Tibial artery (tissue), 4 donors: ENCODE results near the gene TLCD3A.
A peak's percentile ranks its signal among the peaks of the same experiment; 100 is the strongest.

Experiments
- DNase-seq, 2 donors: peaks; one replicate each; pipeline ENCODE4 v3.0.0-alpha.2; 2019
- H3K27ac ChIP-seq, 2 donors: fragments of 200-600 bp; sonication (generic) in 1 of 2; 1 replicate in 1 of 2; 2 replicates in 1 of 2; pipeline ENCODE4 v1.5.1; 2018 to 2019; ENCODE audit warnings: mild to moderate bottlenecking in 1 of 2
- H3K27me3 ChIP-seq, 2 donors: fragments of 200-600 bp; sonication (generic) in 1 of 2; one replicate each; pipeline versions ENCODE4 v1.5.1 to v1.6.0; 2016 to 2019
- H3K36me3 ChIP-seq, 3 donors: fragments of 200-600 bp; sonication (generic) in 2 of 3; one replicate each; pipeline ENCODE4 v1.5.1; 2016 to 2019; ENCODE audit warnings: mild to moderate bottlenecking in 2 of 3
- H3K4me1 ChIP-seq, 4 donors: fragments of 200-600 bp; sonication (generic) in 2 of 4; 1 replicate in 3 of 4; 2 replicates in 1 of 4; pipeline ENCODE4 v1.5.1; 2016 to 2019
- H3K4me3 ChIP-seq, 2 donors: fragments of 200-600 bp; sonication (generic) in 1 of 2; 1 replicate in 1 of 2; 2 replicates in 1 of 2; pipeline ENCODE4 v1.5.1; 2018 to 2019; ENCODE audit warnings: mild to moderate bottlenecking in 2 of 2
- H3K9me3 ChIP-seq, 3 donors: fragments of 200-600 bp; sonication (generic) in 1 of 3; one replicate each; pipeline ENCODE4 v1.5.1; 2016 to 2019
- intact Hi-C: fragments of 100-400 bp; cut with DNase I; formaldehyde crosslinking; loops from one replicate; pipeline ENCODE4 v1.15.0; 2023; ENCODE audit warnings: low total_unique reads
- TF ChIP-seq, protein P1 (sequence below), 2 experiments: fragments of 200-600 bp in 1 of 2; fragments of 450-650 bp in 1 of 2; IDR thresholded peaks; one replicate each; pipeline ENCODE4 v1.5.1; 2017 to 2019; ENCODE audit warnings: antibody characterized with exemption in 2 of 2, mild to moderate bottlenecking in 1 of 2, moderate library complexity in 1 of 2

The TLCD3A gene

GRCh38 chr17:728911-729310, 3.5 kb upstream of the TLCD3A start:
- Histone ChIP-seq H3K27ac (no peak overlapping the region), H3K36me3 (no peaks in the 10 kb centered on the region), H3K4me3 (no peak overlapping the region), H3K9me3 (no peaks in the 10 kb centered on the region), H3K27me3 (no peaks in the 10 kb centered on the region), H3K4me1 (peaks cover 0 to 16% (median 10%) of the 10 kb centered on the region in 4 donors)
- TF ChIP-seq, protein P1, sequence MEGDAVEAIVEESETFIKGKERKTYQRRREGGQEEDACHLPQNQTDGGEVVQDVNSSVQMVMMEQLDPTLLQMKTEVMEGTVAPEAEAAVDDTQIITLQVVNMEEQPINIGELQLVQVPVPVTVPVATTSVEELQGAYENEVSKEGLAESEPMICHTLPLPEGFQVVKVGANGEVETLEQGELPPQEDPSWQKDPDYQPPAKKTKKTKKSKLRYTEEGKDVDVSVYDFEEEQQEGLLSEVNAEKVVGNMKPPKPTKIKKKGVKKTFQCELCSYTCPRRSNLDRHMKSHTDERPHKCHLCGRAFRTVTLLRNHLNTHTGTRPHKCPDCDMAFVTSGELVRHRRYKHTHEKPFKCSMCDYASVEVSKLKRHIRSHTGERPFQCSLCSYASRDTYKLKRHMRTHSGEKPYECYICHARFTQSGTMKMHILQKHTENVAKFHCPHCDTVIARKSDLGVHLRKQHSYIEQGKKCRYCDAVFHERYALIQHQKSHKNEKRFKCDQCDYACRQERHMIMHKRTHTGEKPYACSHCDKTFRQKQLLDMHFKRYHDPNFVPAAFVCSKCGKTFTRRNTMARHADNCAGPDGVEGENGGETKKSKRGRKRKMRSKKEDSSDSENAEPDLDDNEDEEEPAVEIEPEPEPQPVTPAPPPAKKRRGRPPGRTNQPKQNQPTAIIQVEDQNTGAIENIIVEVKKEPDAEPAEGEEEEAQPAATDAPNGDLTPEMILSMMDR (IDR thresholded peaks at IDR 0.05): no peak
- no peak for DNase-seq
- intact Hi-C loops: no loop called here

DNA sequence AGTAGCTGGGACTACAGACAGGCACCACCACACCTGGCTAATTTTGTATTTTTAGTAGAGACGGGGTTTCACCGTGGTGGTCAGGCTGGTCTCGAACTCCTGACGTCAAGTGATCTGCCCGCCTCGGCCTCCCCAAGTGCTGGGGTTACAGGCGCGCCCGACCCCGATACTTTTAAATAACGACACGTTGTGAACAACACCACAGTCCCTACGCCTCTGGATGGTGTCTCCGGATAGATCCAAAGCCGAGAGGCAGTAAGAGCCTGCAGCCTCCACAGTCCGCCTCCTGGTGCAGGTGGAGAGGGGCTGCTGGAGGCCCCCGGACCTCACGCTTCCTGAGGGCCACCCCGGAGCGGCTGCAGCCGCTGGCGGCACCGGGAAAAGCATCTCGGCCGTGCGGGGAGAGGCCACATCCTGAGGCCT, 741 bp upstream of the TLCD3A start:
- peak overlapping the region; percentile 74 to 76 for H3K27ac ChIP-seq
- DNase-seq: no peak
- H3K9me3 ChIP-seq: no peaks in the 10 kb centered on the region
- TF ChIP-seq, protein P1 (IDR thresholded peaks at IDR 0.05): no peak
- no peaks in the 10 kb centered on the region for H3K27me3 ChIP-seq
- no peaks in the 10 kb centered on the region for H3K36me3 ChIP-seq
- peak overlapping the region; percentile 74 to 94 for H3K4me3 ChIP-seq
- intact Hi-C loops: no loop called here
- H3K4me1 ChIP-seq: peaks cover 0 to 16% (median 10%) of the 10 kb centered on the region in 4 donors

DNA sequence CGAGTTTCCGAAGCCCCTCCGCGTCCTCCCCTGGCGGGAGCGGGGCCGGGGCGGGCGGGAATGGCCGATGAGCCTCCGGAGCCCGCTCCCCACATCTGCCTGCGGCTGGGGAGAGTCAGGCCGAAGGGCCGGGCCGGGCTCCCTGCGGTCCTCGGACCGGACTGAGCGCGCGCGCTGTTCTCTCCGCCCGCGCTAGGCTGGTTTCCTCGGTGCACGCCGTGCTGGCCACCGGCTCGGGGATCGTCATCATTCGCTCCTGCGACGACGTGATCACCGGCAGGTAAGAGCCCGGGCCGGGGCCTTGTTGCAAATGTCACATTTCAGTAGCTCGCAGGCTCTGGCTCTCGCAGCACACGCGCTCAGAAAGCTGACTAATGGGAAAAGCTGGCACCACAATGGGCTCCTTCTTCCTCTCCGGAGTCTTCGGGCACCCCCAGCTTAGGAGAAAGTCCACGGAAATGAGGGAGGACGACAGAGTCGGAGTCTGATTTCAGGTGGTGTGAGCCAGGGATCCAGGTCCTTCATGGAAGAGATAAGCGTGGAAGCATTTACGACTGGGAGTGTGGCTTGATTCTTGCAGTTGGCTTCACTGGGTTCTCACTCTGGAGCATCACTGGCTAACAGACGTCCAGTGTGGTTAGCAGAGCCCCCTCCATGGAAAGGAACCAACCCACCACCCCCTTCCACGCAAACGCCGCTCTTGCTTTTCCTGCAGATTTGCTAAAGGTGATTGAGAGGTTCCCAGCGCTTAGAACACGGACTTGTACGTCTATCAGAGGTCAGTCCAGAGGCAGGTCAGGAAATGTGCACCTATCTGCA, 715 bp downstream of the TLCD3A start:
- H3K4me3 ChIP-seq: peak overlapping the region; percentile 74 to 94
- no peaks in the 10 kb centered on the region for H3K27me3 ChIP-seq
- H3K9me3 ChIP-seq: no peaks in the 10 kb centered on the region
- intact Hi-C loops: no loop called here
- H3K36me3 ChIP-seq: peaks cover 0 to 2% (median 0%) of the 10 kb centered on the region in 3 donors
- no peak for DNase-seq
- TF ChIP-seq, protein P1 (IDR thresholded peaks at IDR 0.05): no peak
- peak overlapping the region; percentile 76 to 84 for H3K27ac ChIP-seq
- peaks cover 0 to 16% (median 10%) of the 10 kb centered on the region in 4 donors for H3K4me1 ChIP-seq

- Histone ChIP-seq H3K27ac (peak overlapping the region in 1 of 2 donors; percentile 76), H3K4me3 (peak overlapping the region in 1 of 2 donors; percentile 74)
Observed at GRCh38 chr17:733743-734142, 1.3 kb downstream of the TLCD3A start.

DNA sequence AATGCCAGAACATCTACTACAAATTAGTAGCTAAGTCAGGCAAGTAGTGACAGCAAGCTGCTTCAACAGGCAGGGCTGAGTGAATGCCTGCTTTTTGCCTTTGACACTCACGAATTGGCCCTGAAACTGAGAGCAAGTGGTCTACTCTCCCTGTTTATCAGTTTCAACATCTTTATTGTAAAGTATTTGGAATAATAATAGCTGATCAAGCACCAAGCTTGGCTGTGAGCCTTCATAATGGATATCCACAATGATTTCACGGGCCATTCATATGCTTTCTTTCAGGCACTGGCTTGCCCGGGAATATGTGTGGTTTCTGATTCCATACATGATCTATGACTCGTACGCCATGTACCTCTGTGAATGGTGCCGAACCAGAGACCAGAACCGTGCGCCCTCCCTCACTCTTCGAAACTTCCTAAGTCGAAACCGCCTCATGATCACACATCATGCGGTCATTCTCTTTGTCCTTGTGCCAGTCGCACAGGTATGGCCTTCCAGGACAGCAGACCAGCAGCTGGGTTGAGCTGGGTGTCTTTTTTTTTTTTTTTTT, 5.2 kb downstream of the TLCD3A start:
- H3K4me1 ChIP-seq: peaks cover 0 to 9% (median 7%) of the 10 kb centered on the region in 4 donors
- TF ChIP-seq, protein P1 (IDR thresholded peaks at IDR 0.05): no peak
- H3K9me3 ChIP-seq: no peaks in the 10 kb centered on the region
- intact Hi-C loops: no loop called here
- DNase-seq: no peak
- no peak overlapping the region for H3K4me3 ChIP-seq
- no peaks in the 10 kb centered on the region for H3K27me3 ChIP-seq
- peaks cover 0 to 46% (median 26%) of the 10 kb centered on the region in 3 donors for H3K36me3 ChIP-seq
- no peak overlapping the region for H3K27ac ChIP-seq

More at GRCh38 chr17:733743-734142, 1.3 kb downstream of the TLCD3A start:
- no peak for DNase-seq
- TF ChIP-seq, protein P1 (IDR thresholded peaks at IDR 0.05): no peak
- Histone ChIP-seq H3K4me1 (peaks cover 0 to 16% (median 10%) of the 10 kb centered on the region in 4 donors), H3K36me3 (peaks cover 0 to 8% (median 3%) of the 10 kb centered on the region in 3 donors), H3K27me3 (no peaks in the 10 kb centered on the region), H3K9me3 (no peaks in the 10 kb centered on the region)
- intact Hi-C loops: no loop called here
